ENCODE data around the gene DISP2. TPM values are rescaled to one million over a fixed set of nuclear protein-coding genes. Genes with fewer than 3 reads are reported as not detected.

Gene DISP2
- total RNA-seq, 1 experiment from 2014 or later: 10.0 TPM

DNA sequence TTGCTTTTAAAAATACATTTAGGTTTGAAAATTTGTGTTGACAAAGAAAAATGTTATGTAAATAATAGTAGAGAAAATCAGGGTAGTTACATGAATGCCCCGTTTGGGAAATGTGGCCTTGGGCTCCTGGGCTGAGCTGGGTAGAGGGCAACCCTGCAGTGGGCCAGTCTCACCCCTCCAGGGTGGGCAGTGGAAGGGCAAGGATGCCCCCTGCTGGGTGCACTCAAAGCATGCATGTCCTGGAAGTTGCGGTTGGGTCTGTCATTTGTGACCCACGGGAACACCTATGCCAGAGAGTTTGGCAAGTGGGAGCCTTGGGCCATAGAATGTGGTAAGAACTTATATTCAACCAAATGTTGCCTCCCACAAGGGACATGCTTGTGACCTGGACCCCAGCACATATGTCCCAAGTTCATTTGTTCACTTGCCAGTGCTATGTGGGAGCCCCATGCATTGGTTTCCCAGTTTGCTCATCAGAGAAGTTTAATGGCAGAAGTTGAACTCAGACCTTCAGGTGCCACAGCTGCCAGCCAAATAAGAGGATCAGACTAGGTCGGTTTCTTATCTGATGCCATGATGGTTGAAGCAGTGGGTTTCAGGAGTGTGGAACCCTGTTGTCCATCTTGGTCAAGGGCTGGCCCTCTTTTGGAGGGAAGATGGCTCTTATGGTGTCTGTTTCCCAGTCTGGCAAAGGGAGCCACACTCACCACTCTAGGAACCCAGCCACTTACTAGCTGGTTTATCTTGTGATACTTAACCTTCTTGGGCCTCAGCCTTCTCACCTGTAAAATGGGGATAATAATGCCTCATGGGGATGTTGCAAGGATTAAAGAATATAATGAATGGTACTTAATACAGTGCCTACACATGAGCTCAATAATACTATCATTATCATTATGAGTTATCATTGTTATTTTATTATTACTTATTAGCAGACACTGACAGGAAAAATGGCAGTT is 47.7 kb upstream of the DISP2 start:
- in situ Hi-C loops (cut with HindIII; ENCODE audit: low pct_unique_long_range_greater_than_20kb, low sequenced_read_pairs) (no loop called here), intact Hi-C loops (cut with micrococcal nuclease; ENCODE audit: unreplicated experiment) (loop anchor here (1.0 kb wide), 1 partner anchor 31 kb away; no protein-coding TSS in a partner anchor)
- ChIA-PET POLR2A (interaction anchor here (0.5 to 0.6 kb wide), 2 partner anchors 33 to 106 kb away, joined by 3 to 6 read pairs; no protein-coding TSS in a partner anchor), CTCF (interaction anchor here (0.8 to 4.4 kb wide), 9 partner anchors 15 to 127 kb away, joined by 3 to 33 read pairs (median 4); no protein-coding TSS in a partner anchor)
- H3K4me1 ChIP-seq (ENCODE audit: control insufficient read depth, insufficient read depth, low read length): peaks cover 5% of the 10 kb centered on the region
- peak; percentile 30 for DNase-seq (ENCODE audit: low read depth, low spot score)
- peak; percentile 87 for ATAC-seq
- BruUV-seq (replicated peaks): no TSS peak
- H3K9me3 ChIP-seq (ENCODE audit: control insufficient read depth, insufficient read depth, low read depth, low read length): no peaks in the 10 kb centered on the region
- H3K4me3 ChIP-seq (ENCODE audit: low read depth in 2 of 2, low read length in 2 of 2): no peak overlapping the region
- TF ChIP-seq, protein P1, sequence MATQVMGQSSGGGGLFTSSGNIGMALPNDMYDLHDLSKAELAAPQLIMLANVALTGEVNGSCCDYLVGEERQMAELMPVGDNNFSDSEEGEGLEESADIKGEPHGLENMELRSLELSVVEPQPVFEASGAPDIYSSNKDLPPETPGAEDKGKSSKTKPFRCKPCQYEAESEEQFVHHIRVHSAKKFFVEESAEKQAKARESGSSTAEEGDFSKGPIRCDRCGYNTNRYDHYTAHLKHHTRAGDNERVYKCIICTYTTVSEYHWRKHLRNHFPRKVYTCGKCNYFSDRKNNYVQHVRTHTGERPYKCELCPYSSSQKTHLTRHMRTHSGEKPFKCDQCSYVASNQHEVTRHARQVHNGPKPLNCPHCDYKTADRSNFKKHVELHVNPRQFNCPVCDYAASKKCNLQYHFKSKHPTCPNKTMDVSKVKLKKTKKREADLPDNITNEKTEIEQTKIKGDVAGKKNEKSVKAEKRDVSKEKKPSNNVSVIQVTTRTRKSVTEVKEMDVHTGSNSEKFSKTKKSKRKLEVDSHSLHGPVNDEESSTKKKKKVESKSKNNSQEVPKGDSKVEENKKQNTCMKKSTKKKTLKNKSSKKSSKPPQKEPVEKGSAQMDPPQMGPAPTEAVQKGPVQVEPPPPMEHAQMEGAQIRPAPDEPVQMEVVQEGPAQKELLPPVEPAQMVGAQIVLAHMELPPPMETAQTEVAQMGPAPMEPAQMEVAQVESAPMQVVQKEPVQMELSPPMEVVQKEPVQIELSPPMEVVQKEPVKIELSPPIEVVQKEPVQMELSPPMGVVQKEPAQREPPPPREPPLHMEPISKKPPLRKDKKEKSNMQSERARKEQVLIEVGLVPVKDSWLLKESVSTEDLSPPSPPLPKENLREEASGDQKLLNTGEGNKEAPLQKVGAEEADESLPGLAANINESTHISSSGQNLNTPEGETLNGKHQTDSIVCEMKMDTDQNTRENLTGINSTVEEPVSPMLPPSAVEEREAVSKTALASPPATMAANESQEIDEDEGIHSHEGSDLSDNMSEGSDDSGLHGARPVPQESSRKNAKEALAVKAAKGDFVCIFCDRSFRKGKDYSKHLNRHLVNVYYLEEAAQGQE (IDR thresholded peaks at IDR 0.05; ENCODE audit: insufficient read depth in 1 of 2, low read depth in 2 of 2, low read length in 1 of 2): 0 out of 4 replicates have a peak, but pooled peaks of 1 of the 2 experiments have one; percentile 15
- TF ChIP-seq, protein P2, sequence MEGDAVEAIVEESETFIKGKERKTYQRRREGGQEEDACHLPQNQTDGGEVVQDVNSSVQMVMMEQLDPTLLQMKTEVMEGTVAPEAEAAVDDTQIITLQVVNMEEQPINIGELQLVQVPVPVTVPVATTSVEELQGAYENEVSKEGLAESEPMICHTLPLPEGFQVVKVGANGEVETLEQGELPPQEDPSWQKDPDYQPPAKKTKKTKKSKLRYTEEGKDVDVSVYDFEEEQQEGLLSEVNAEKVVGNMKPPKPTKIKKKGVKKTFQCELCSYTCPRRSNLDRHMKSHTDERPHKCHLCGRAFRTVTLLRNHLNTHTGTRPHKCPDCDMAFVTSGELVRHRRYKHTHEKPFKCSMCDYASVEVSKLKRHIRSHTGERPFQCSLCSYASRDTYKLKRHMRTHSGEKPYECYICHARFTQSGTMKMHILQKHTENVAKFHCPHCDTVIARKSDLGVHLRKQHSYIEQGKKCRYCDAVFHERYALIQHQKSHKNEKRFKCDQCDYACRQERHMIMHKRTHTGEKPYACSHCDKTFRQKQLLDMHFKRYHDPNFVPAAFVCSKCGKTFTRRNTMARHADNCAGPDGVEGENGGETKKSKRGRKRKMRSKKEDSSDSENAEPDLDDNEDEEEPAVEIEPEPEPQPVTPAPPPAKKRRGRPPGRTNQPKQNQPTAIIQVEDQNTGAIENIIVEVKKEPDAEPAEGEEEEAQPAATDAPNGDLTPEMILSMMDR (IDR thresholded peaks at IDR 0.05): peak; percentile 91
- no peak for TF ChIP-seq TCF7L2 (IDR thresholded peaks at IDR 0.05; ENCODE audit: low read depth, low read length)
- TF ChIP-seq SIN3A (IDR thresholded peaks at IDR 0.05; ENCODE audit: borderline replicate concordance, insufficient read depth, low read depth, low read length): no peak
- TF ChIP-seq POLR2AphosphoS5 (IDR thresholded peaks at IDR 0.05; ENCODE audit: low read depth, low read length): no peak
- H3K36me3 ChIP-seq (ENCODE audit: control insufficient read depth, insufficient read depth, low read length): no peaks in the 10 kb centered on the region
- no peak overlapping the region for H3K27ac ChIP-seq (ENCODE audit: low read length)
- H3K27me3 ChIP-seq (ENCODE audit: control insufficient read depth, insufficient read depth, low read length): no peaks in the 10 kb centered on the region

DNA sequence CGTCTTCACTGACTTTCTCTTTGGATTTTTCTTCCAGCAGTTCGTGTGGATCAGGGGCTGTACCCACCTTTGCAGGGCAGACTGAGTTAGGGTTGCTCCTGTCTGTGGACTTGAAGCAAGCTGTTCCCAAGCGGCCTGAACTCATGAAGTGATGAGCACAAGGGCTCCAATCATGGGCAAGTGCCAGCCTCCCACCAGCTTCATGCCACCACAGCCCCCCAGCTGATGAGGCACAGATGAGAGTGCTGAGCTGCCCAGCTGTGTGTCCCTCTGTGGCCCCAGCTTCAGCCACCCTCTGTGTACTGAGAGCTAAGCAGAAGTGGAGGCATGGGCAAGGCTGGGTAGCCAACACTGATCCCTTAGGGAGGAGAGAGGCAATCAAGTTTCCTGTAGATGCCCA is 47.0 kb upstream of the DISP2 start:
- CTCF ChIA-PET: interaction anchor here (1.1 to 4.4 kb wide), 2 partner anchors 32 to 126 kb away, joined by 3 to 33 read pairs; no protein-coding TSS in a partner anchor
- BruUV-seq (replicated peaks): no TSS peak
- no peak overlapping the region for H3K27ac ChIP-seq (ENCODE audit: low read length)
- H3K27me3 ChIP-seq (ENCODE audit: control insufficient read depth, insufficient read depth, low read length): no peaks in the 10 kb centered on the region
- H3K36me3 ChIP-seq (ENCODE audit: control insufficient read depth, insufficient read depth, low read length): no peaks in the 10 kb centered on the region
- TF ChIP-seq, protein P2 (IDR thresholded peaks at IDR 0.05): no peak
- TF ChIP-seq SIN3A (IDR thresholded peaks at IDR 0.05; ENCODE audit: borderline replicate concordance, insufficient read depth, low read depth, low read length): no peak
- peaks cover 5% of the 10 kb centered on the region for H3K4me1 ChIP-seq (ENCODE audit: control insufficient read depth, insufficient read depth, low read length)
- in situ Hi-C loops (cut with HindIII; ENCODE audit: low pct_unique_long_range_greater_than_20kb, low sequenced_read_pairs) (no loop called here), intact Hi-C loops (cut with micrococcal nuclease; ENCODE audit: unreplicated experiment) (loop anchor here (1.0 kb wide), 1 partner anchor 32 kb away; no protein-coding TSS in a partner anchor)
- DNase-seq (ENCODE audit: low read depth, low spot score) (no peak), ATAC-seq (no peak)
- POLR2A ChIA-PET: interaction anchor here (0.6 kb wide), 1 partner anchor 34 kb away, joined by 3 read pairs; no protein-coding TSS in a partner anchor
- H3K9me3 ChIP-seq (ENCODE audit: control insufficient read depth, insufficient read depth, low read depth, low read length): no peaks in the 10 kb centered on the region
- no peak overlapping the region for H3K4me3 ChIP-seq (ENCODE audit: low read depth in 2 of 2, low read length in 2 of 2)

Measured in Panc1 (cell line).